HG02885 (cell line): ENCODE data around the gene RAN.
A peak's percentile ranks its signal among the peaks of the same experiment; 100 is the strongest.
"Not testable (repeated sequence)": the region's sequence is repeated elsewhere in the genome, so short reads cannot be mapped to it uniquely, and the experiment has no call there.

Experiments used
- ATAC-seq: cut with Tn5 transposase; IDR thresholded peaks from one replicate; pipeline ENCODE4 v1.9.1; 2021; ENCODE audit warnings: mild to moderate bottlenecking; ENCODE audit not compliant: unreplicated experiment, poor library complexity

RAN gene

DNA sequence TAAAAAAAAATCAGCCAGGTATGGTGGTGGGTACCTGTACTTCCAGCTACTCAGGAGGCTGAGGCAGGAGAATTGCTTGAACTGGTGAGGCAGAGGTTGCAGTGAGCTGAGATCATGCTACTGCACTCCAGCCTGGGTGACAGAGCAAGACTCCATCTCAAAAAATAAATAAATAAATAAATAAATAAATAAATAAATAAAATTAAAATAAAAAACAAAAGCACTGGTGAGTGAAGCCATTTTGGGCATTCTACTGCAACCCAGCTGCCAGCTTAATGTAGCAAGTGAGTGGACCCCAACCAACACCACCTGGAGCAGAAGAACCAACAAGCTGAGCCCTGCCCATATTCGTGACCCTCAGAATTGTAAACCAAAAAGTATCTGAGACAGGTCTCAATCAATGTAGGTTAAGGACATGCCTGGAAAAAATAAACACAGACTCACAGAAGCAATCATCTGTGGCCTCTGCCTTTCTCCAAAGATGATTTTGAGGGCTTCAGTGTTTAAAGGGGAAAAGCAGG, 23.0 kb upstream of the RAN start:
- not testable (repeated sequence) for ATAC-seq

DNA sequence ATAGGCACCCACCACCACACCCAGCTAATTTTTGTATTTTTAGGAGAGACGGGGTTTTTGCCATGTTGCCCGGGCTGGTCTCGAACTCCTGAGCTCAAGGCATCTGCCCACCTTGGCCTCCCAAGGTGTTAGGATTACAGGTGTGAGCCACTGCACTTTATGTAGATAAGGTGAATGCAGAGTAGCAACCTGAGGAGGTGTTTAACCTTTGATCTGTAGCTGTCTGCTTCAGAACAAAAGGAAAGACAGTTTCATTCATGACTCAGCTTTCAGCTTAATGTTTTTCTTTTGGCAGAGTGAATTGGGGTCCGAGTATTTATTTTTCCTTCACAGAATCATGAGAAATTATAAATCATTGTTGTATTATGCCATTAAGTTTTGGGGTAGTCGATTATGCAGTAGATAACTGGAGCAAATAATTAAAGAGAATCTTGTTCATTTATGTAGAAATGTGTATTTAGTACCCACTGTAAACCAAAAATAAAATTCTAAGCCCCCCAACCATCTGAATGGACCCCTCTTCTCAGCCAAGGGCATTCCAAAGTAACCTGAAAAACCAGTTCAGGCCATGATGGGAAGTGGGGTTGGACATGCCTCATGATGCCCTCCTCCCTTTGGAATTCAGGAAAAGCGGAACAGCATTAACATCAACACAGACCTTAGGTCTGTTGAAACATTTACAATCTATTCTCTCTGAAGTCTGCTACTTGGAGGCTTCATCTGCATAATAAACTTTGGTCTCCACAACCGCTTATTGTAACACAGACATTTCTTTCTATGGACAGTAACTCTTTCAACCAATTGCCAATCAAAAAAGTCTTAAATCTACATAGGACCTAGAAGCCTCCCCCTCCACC, 22.1 kb upstream of the RAN start:
- no peak for ATAC-seq

DNA sequence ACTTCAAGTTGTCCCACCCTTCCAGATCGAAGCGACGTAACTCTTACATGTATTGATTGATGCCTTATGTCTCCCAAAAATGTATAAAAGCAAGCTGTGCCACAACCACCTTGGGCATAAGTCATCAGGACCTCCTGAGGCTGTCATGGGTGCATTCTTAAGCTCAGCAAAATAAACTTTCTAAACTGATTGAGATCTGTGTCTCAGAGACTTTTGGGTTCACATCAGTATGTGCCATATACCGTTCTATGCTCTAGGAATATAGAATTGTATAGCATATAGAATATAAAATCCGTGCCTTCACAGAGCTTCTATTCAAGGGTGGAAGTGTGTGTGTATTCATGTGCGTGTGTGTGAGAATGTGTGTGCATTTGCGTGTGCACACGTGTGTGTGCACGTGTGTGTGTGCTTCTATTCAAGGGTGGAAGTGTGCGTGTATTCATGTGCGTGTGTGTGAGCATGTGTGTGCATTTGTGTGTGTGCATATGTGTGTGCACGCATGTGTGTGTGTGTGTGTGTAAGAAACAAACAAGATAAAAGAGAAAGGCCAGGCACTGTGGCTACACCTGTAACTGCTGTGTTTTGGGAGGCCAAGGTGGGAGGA, 21.3 kb upstream of the RAN start:
- ATAC-seq: no peak

DNA sequence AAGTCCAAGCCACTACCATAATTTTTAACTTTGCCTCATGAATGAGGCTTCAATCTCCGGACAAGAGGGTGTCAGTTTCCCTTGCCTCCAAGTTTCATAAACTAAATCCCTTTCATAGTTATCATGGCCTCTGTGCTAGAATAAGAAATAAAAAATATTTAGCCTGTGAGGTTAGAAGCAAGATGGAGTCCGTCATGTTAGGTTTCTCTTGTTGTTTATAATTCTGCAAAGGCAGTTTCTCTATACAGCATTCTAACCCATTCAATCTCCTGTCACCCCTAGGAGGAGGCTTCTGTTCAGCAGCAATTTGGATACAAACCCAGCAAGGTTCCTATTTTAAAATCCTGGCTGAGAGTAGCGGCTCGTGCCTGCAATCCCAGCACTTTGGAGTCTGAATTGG, 15.8 kb upstream of the RAN start:
- no peak for ATAC-seq

DNA sequence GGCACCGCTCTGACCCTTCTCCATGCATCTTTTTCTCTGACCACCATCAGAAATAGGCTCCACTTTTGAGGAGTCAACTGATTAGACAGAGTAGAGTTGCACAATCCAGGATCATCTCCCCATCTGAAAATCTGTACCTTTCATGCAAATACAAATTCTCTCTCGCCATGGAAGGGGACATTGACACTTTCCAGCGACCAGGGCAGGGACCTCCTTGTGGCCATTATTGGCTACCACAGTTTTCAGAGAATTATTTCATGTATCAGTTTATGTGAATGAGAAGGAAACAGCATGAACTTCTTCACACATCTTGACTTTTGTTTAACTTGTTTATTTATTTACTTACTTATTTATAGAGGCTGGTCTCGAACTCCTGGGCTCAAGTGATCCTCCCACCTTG, 13.8 kb upstream of the RAN start:
- no peak for ATAC-seq

DNA sequence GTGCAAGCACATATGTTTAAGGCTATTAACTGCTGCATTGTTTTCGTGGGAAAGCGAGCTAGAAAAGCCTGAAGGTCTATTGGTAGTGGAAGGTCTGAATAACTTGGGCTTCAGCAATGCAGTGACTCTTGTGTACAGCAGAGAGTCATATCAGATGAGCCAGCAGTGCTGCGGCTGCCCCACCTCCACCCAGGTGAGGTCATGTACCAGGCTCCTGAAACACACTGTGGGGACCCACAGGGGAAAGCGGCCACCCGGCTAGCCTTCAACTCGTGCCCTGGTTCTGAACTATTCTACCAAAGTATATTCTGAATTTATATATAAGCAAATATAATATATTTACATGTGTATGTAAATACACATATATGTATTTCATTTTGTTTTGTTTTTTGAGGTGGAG, 12.7 kb upstream of the RAN start:
- no peak for ATAC-seq

DNA sequence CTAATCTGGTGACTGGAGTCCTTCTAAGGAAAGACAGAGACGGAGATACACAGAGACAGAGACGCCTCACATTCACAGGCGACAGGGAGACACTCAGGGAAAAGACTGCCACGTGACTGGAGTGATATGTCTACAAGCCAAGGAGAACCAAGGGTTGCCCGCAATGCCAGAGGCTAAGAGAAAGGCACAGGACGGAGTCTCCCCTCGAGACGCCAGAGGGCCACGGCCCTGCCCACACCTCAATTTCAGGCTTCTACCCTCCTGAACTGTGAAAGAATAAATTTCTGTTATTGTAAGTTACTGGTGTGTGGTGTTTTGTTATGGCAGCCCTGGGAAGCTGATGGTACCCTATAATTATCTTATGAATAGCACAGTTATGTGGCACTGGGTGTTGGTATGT, 11.6 kb upstream of the RAN start:
- ATAC-seq: no peak

DNA sequence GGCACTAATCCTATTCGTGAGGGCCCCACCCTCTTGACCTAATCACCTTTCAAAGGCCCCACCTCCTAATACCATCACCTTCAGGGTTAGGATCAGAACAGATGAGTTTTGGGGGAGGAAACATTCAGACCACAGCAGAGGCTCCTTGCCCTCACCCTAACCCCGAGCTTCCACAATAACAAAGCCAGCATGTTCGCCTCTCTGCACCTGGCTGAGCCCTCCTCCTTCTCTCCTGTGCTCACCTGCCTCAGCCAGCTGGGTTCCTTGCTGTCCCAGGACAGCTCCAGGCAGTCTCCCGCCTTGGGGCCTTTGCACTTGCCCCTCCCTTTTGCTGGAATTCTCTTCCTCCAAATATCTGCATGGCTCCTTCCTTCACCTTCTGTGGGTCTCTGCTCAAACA, 9.7 kb upstream of the RAN start:
- no peak for ATAC-seq

DNA sequence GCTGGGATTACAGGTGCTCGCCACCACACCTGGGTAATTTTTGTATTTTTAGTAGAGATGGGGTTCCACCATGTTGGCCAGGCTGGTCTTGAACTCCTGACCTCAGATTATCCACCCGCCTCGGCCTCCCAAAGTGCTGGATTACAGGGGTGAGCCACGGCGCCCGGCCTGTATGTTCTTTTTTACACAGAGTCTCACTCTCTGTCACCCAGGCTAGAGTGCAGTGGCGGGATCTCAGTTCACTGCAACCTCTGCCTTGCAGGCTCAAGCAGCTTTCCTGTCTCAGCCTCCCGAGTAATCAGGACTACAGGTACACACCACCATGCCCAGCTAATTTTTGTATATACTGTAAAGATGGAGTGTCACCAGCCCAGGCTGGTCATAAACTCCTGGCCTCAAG, 9.1 kb upstream of the RAN start:
- not testable (repeated sequence) for ATAC-seq

DNA sequence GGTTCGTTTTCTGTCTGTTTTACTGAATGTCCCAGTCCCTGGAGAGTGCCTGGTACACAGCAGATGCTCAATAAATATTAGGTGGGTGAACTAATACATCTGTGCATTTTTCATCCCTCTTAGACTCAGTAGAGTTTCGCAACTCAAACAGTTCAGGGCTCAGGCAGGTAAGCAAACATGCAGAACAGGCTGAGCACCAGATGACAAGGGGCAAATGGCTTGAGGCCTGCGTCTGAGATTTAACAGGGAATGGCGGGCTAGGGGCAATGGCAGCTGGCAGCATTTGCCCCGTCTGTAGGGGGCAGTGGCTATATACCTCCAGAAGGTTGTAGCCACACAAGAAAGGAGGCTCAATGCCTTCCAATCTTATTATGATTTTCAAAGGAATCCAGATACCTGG, 8.6 kb upstream of the RAN start:
- no peak for ATAC-seq

DNA sequence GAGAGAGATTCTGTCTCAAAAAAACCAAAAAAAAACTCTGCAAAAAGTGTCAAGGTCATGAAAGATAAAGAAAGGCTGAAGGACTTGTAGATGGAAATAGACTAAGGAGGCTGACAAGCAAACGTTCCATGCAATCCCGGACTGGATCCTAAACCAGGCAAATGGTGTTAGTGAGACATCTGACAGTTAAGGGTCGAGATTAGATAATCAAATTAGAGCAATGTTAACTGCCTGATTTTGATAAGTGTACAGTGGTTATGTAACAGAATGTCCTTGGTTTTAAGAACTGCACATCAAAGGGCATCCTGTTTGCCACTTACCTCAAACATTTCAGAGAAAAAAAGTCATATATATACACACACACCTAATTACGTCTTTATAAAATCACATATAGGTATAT, 3.5 kb upstream of the RAN start:
- ATAC-seq: no peak

DNA sequence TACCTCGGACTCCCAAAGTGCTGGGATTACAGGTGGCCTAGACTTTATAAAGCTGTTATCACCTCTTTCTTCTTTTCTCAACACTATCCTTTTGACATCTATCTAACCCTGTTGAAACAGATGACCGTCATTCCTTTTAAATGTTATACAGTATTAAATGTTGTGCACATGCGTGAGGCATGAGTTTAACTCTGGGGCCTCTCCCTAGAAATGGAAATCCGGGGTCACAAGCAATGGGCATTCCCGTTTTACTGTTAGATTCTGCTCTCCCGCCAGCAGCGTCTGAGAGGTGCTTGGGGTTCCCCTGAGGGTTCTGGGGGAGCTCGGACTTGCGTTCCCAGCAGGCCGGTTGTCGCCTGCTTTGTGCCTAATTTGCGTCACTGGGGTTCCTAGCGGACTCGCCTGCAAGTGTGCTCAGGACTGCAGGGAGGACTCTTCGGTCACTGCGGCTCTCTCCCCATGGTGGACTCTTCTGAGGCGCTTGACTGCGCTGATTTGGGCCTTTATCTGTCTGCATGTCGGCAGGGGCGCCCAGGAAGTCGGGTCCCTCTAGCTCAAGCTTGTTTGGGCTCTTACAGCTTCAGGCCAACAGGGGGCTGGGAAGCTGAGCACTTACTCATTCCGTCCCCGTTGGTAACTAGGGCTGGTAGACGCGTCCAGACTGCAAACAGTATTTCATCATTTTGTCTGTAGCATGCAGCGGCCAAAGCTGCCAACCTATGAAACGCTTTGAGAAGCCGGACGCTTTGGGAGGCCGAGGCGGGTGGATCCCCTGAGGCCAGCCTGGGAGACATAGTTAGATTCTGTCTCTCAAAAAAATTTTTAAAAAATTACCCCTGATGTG, 1.2 kb upstream of the RAN start:
- peak; percentile 65 for ATAC-seq

DNA sequence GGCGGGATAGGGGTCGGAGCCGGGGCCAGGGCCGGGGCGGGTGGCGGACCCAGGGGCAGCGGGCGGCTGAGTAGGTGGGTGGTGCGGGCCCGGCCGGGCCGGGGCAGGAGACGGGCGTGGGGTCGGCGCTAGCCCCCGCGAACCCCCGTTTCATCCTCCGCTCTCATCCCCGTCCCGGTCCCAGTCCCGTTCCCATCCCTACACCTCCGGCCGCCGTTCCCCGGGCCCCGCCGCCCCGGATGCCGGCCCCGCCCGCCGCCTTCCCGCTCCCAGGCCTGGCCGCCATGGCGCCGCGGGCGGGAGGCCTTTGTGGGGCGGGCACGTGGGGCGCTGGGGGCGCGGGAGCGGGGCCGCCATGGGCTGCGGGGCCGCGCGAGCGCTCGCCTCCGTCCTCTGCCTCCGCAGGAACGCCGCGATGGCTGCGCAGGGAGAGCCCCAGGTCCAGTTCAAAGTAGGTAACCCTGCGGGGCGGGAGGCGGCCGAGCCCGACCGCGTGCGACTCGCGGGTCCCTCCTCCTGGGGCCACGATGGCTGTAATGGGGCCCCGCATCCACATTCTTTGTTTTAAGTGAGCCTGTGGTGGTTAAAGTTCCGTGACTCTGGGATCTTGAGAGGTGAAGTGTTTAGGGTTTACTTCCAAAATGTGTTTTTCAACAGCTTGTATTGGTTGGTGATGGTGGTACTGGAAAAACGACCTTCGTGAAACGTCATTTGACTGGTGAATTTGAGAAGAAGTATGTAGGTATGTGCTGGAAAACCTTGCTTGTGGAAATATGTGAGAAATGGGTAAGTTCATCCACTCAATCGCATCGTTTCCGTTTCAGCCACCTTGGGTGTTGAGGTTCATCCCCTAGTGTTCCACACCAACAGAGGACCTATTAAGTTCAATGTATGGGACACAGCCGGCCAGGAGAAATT, 572 bp downstream of the RAN start:
- ATAC-seq: peak; percentile 24

DNA sequence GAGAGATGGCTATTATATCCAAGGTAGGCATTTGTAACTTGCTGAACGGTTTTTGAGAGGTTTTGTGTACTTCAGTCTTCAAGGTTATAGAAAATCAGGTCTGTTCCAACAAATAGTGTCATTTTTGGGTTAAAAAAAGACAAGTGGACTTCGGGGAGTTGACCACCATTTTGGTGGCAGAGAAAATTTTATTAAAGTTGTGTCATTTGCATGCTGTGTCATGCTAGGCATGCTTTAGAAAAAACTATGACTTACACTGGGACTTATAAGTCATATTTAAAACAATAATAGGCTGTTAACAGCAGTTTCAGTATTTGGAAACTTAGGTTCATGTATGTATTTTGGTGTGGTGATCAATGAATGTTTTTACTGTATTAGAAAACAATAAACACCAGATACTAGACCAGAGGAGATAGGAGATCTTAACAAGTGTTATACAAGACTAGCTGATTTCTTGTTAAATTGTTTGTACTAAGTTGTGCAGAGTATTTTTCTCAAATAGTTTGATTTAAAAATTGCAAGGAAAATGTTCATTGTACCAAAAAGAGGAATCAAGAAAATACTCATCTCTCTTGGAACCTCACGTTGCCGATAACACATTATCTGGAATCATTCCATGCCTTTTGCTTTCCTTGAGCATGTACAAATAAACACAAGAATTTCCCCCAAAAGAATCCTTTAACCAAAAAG, 1.4 kb downstream of the RAN start:
- ATAC-seq: no peak

DNA sequence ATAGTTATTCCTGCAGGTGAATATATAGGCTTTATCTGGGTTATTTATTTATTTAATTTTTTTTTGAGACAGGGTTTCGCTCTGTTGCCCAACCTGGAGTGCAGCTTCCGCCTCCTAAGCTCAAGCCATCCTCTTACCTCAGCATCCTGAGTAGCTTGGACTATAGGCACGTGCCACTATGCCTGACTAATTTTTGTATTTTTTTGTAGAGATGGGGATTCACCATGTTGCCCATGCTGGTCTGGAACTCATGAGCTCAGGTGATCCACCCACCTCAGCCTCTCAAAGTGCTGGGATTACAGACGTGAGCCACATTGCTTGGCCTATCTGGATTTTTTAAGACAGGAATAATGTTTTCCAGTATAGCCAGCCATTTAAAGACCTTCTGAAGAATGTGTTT, 2.0 kb downstream of the RAN start:
- ATAC-seq: no peak

DNA sequence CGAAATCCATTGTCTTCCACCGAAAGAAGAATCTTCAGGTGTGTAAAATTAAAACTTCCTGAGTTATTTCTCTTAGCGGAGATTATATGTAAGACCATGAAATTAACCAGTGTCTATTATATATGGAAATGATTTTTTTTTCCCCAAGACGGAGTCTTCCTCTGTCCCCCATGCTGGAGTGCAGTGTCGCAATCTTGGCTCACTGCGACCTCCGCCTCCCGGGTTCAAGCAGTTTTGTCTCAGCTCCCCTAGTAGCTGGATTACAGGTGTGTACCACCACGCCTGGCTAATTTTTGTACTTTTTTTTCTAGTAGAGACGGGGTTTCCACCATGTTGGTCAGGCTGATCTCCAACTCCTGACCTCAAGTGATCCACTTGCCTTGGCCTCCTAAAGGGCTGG, 2.8 kb downstream of the RAN start:
- no peak for ATAC-seq

DNA sequence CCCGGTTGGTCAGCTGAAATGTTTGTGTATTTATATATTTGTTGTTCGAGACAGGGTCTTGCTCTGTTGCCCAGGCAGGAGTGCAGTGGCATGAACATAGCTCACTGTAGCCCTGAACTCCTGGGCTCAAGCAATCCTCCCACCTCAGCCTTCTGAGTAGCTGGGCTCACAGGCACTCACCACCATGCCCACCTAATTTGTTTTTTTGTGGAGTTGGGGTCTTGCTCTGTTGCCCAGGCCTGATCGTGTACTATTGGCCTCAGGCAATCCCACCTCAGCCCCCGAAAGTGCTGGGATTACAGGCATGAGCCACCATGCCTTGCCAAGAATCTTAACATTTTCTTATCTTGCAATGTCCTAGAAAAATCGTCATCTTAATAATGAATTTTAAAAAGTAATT, 3.3 kb downstream of the RAN start:
- no peak for ATAC-seq

DNA sequence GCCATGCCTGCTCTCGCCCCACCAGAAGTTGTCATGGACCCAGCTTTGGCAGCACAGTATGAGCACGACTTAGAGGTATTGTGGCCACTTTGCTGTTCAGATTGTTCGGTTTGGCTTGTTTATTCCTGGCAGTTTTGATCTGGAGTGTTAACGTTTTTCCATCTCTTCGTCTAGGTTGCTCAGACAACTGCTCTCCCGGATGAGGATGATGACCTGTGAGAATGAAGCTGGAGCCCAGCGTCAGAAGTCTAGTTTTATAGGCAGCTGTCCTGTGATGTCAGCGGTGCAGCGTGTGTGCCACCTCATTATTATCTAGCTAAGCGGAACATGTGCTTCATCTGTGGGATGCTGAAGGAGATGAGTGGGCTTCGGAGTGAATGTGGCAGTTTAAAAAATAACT, 3.8 kb downstream of the RAN start:
- ATAC-seq: not testable (repeated sequence)

DNA sequence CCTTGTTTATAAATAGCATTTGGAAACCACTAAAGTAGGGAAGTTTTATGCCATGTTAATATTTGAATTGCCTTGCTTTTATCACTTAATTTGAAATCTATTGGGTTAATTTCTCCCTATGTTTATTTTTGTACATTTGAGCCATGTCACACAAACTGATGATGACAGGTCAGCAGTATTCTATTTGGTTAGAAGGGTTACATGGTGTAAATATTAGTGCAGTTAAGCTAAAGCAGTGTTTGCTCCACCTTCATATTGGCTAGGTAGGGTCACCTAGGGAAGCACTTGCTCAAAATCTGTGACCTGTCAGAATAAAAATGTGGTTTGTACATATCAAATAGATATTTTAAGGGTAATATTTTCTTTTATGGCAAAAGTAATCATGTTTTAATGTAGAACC, 4.4 kb downstream of the RAN start:
- no peak for ATAC-seq
